Panc1 (cell line): Measurements from ENCODE around the gene UBAC1. TPM values are rescaled to one million over a fixed set of nuclear protein-coding genes. Genes with fewer than 3 reads are reported as not detected.

Experiments used
- ATAC-seq: fragments of 200-7000 bp; cut with Tn5 transposase; 2 replicates; pipeline ENCODE4 v1.9.1; 2020; ENCODE audit warnings: mild to moderate bottlenecking, moderate library complexity
- BruUV-seq: library from RNA; stranded (reverse); fragments of 400-500 nt; replicated peaks from 2 replicates; lab custom pipeline; 2021; lab: Mats Ljungman, UMichigan
- CTCF ChIA-PET: fragments of 300-600 bp; sonication (Branson Sonifier 250); formaldehyde crosslinking; loops from one replicate; lab custom pipeline; 2022; ENCODE audit warnings: antibody characterized with exemption; lab: Charles Lee
- POLR2A ChIA-PET: fragments of 300-600 bp; sonication (Branson Sonifier 250); formaldehyde crosslinking; loops from one replicate; lab custom pipeline; 2022; ENCODE audit warnings: antibody characterized with exemption; lab: Charles Lee
- DNase-seq: peaks from one replicate; pipeline ENCODE4 v3.0.0-alpha.2; 2010; ENCODE audit warnings: low read depth, low spot score
- H3K27ac ChIP-seq: 2 replicates; pipeline ENCODE4 v1.5.1; 2011; ENCODE audit warnings: mild to moderate bottlenecking, low read length, inconsistent platforms
- H3K27me3 ChIP-seq: fragments of 200-500 bp; sonication (Bioruptor generic); 2 replicates; pipeline ENCODE4 v1.6.0; 2014; ENCODE audit warnings: low read length, inconsistent platforms; ENCODE audit not compliant: control insufficient read depth, insufficient read depth
- H3K36me3 ChIP-seq: fragments of 200-500 bp; sonication (Bioruptor generic); 2 replicates; pipeline ENCODE4 v1.5.1; 2014; ENCODE audit warnings: inconsistent platforms, mild to moderate bottlenecking, low read length, moderate library complexity; ENCODE audit not compliant: control insufficient read depth, insufficient read depth
- H3K4me1 ChIP-seq: 2 replicates; pipeline ENCODE4 v1.5.1; 2011; ENCODE audit warnings: inconsistent platforms, mild to moderate bottlenecking, low read length, moderate library complexity; ENCODE audit not compliant: control insufficient read depth, insufficient read depth
- H3K4me3 ChIP-seq, 2 experiments: 2 replicates each; pipeline ENCODE4 v1.5.1; 2011 to 2012; ENCODE audit warnings: low read depth in 2 of 2, low read length in 2 of 2, mild to moderate bottlenecking in 2 of 2, inconsistent platforms in 1 of 2, moderate library complexity in 1 of 2
- H3K9me3 ChIP-seq: fragments of 200-500 bp; sonication (Bioruptor generic); 2 replicates; pipeline ENCODE4 v1.5.1; 2014; ENCODE audit warnings: low read depth, mild to moderate bottlenecking, inconsistent platforms, low read length, moderate library complexity; ENCODE audit not compliant: control insufficient read depth, insufficient read depth
- POLR2AphosphoS5 ChIP-seq: IDR thresholded peaks from 2 replicates; pipeline ENCODE4 v1.6.1; 2012; ENCODE audit warnings: mild to moderate bottlenecking, low read depth, low read length, moderate library complexity
- SIN3A ChIP-seq: IDR thresholded peaks from 2 replicates; pipeline ENCODE4 v1.6.1; 2012; ENCODE audit warnings: low read depth, mild to moderate bottlenecking, low read length, moderate library complexity, borderline replicate concordance; ENCODE audit not compliant: insufficient read depth
- TCF7L2 ChIP-seq: IDR thresholded peaks from 2 replicates; pipeline ENCODE4 v1.6.1; 2011; ENCODE audit warnings: mild to moderate bottlenecking, low read depth, low read length, inconsistent platforms
- in situ Hi-C: cut with HindIII; loops from 2 replicates; pipeline ENCODE4 v1.10.0; 2016; ENCODE audit warnings: low sequenced_read_pairs, low pct_unique_long_range_greater_than_20kb
- intact Hi-C: fragments of 100-400 bp; cut with micrococcal nuclease; formaldehyde crosslinking; loops from one replicate; pipeline ENCODE4 v1.10.0; 2022; ENCODE audit not compliant: unreplicated experiment
- total RNA-seq: library from RNA; stranded (reverse); gene quantifications from one replicate; pipeline ENCODE4 v1.2.1, GENCODE V29; 2021; ENCODE audit not compliant: unreplicated experiment
- TF ChIP-seq, protein P1 (sequence below): fragments of 450-650 bp; IDR thresholded peaks from 2 replicates; pipeline ENCODE4 v1.5.1; 2017; ENCODE audit warnings: mild to moderate bottlenecking
- TF ChIP-seq, protein P2 (sequence below), 2 experiments: IDR thresholded peaks; 2 replicates each; pipeline ENCODE4 v1.6.1; 2011 to 2012; ENCODE audit warnings: low read depth in 2 of 2, control low read depth in 1 of 2, low read length in 1 of 2, mild to moderate bottlenecking in 1 of 2, moderate library complexity in 1 of 2; ENCODE audit not compliant: insufficient read depth in 1 of 2

Gene UBAC1
- total RNA-seq, 1 experiment from 2014 or later, result 38.0 TPM

DNA sequence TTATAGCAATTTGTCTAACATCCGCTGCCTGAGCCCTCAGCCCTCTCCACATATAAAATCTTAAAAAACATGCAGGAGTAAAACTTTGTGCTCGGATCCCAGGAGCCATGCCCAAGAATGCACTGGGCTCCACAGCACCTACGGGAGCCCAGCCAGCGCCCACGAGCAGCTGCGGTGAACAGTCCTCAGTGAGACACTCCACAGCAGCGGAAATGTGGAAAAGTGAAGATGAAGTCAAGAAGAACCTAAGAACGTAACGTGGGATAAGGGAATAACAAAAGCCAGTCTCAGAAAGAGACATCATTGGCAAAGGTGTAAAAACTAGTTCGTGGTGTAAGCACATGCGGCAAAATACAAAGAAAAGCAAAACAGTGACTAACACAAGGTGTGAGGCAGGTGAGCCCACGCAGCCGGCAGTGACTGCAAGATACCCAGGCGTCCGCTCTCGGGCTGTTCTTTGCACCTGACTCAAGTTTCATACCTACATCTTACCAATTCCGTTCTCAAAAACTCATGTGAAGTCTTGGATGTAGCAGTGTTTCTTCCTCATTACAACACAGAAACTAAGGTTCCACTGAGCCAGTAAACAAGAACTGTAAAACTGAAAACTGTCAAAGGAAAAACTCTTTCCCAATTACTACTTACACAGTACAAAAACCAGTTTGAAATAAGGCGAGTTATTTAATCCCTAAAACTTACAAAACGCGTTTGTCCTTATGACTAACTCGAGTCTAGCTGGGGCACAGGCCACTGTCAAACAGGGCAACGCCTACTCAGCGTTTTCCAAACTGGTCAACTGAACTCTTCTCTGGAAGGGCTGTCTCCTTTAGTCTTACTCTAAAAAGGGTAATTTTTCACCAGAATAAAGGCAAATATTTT, 55.6 kb downstream of the UBAC1 start:
- no peaks in the 10 kb centered on the region for H3K27me3 ChIP-seq
- ChIA-PET POLR2A (interaction anchor here (0.7 kb wide), 1 partner anchor 52 kb away, joined by 7 read pairs; no protein-coding TSS in a partner anchor), CTCF (no interaction called here)
- ATAC-seq (no peak), DNase-seq (no peak)
- peak overlapping the region; percentile 75 for H3K27ac ChIP-seq
- TF ChIP-seq, protein P1, sequence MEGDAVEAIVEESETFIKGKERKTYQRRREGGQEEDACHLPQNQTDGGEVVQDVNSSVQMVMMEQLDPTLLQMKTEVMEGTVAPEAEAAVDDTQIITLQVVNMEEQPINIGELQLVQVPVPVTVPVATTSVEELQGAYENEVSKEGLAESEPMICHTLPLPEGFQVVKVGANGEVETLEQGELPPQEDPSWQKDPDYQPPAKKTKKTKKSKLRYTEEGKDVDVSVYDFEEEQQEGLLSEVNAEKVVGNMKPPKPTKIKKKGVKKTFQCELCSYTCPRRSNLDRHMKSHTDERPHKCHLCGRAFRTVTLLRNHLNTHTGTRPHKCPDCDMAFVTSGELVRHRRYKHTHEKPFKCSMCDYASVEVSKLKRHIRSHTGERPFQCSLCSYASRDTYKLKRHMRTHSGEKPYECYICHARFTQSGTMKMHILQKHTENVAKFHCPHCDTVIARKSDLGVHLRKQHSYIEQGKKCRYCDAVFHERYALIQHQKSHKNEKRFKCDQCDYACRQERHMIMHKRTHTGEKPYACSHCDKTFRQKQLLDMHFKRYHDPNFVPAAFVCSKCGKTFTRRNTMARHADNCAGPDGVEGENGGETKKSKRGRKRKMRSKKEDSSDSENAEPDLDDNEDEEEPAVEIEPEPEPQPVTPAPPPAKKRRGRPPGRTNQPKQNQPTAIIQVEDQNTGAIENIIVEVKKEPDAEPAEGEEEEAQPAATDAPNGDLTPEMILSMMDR, result no peak
- TF ChIP-seq TCF7L2 (no peak), SIN3A (no peak), POLR2AphosphoS5 (no peak)
- TF ChIP-seq, protein P2, sequence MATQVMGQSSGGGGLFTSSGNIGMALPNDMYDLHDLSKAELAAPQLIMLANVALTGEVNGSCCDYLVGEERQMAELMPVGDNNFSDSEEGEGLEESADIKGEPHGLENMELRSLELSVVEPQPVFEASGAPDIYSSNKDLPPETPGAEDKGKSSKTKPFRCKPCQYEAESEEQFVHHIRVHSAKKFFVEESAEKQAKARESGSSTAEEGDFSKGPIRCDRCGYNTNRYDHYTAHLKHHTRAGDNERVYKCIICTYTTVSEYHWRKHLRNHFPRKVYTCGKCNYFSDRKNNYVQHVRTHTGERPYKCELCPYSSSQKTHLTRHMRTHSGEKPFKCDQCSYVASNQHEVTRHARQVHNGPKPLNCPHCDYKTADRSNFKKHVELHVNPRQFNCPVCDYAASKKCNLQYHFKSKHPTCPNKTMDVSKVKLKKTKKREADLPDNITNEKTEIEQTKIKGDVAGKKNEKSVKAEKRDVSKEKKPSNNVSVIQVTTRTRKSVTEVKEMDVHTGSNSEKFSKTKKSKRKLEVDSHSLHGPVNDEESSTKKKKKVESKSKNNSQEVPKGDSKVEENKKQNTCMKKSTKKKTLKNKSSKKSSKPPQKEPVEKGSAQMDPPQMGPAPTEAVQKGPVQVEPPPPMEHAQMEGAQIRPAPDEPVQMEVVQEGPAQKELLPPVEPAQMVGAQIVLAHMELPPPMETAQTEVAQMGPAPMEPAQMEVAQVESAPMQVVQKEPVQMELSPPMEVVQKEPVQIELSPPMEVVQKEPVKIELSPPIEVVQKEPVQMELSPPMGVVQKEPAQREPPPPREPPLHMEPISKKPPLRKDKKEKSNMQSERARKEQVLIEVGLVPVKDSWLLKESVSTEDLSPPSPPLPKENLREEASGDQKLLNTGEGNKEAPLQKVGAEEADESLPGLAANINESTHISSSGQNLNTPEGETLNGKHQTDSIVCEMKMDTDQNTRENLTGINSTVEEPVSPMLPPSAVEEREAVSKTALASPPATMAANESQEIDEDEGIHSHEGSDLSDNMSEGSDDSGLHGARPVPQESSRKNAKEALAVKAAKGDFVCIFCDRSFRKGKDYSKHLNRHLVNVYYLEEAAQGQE (IDR thresholded peaks at IDR 0.05; ENCODE audit: insufficient read depth in 1 of 2, low read depth in 2 of 2, low read length in 1 of 2), result no peak
- intact Hi-C loops (no loop called here), in situ Hi-C loops (no loop called here)
- H3K36me3 ChIP-seq, result no peaks in the 10 kb centered on the region
- H3K9me3 ChIP-seq, result peaks cover under 1% of the 10 kb centered on the region; the same call in 1 of the 2 replicates
- peak overlapping the region; percentile 56 to 71 for H3K4me3 ChIP-seq
- TSS peak; percentile 67 for BruUV-seq
- H3K4me1 ChIP-seq, result peaks cover 12% of the 10 kb centered on the region

DNA sequence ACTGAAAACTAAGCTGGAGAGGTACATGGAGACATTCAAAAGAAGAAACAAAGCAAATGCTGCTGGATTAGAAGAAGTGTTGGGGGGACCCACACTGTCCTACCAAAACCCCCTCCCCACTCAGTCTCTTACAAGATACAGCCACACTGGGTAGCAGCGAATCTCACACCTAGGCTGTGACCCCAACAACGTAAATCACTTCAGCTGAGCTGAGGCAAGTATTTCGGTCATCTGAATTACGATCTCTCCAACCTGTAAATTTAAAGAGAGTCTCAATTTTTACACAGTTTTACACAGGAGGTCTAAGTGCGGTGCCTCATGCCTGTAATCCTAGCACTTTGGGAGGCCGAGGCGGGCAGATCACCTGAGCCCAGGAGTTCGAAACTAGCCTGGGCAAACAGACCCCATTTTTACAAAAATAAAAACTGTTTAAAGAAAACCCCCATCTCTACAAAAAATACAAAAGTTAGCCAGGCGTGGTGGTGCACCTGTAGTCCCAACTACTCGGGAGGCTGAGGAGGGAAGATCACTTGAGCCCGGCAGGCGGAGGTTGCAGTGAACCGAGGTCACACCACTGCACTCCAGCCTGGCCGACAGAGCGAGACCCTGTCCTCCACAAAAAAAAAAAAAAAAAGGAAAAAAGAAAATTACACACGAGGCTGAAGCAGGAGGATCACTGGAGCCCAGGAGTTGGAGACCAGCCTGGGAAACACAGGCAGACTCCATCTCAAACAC, 57.2 kb downstream of the UBAC1 start:
- Histone ChIP-seq H3K4me1 (peaks cover 12% of the 10 kb centered on the region), H3K36me3 (no peaks in the 10 kb centered on the region), H3K27me3 (no peaks in the 10 kb centered on the region), H3K27ac (no peak overlapping the region), H3K4me3 (no peak overlapping the region), H3K9me3 (no peaks in the 10 kb centered on the region; the same call in 1 of the 2 replicates)
- POLR2A ChIA-PET, result no interaction called here
- in situ Hi-C loops (no loop called here), intact Hi-C loops (no loop called here)
- no peak for DNase-seq
- no TSS peak for BruUV-seq
- no peak for ATAC-seq
- TF ChIP-seq, protein P1, result no peak
- CTCF ChIA-PET, result no interaction called here
